Tibial nerve (tissue), 4 donors: Measurements from ENCODE around the gene GRHPR. TPM values are rescaled to one million over a fixed set of nuclear protein-coding genes. Genes with fewer than 3 reads are reported as not detected.

Experiments used
- DNase-seq, 2 donors: peaks; one replicate each; pipeline ENCODE4 v3.0.0-alpha.2; 2019; ENCODE audit warnings: low spot score in 2 of 2
- H3K27ac ChIP-seq, 4 donors: fragments of 200-600 bp; sonication (generic) in 3 of 4; one replicate each; pipeline ENCODE4 v1.5.1; 2017 to 2019; ENCODE audit warnings: mild to moderate bottlenecking in 1 of 4
- H3K27me3 ChIP-seq, 2 donors: fragments of 200-600 bp; sonication (generic) in 1 of 2; one replicate each; pipeline versions ENCODE4 v1.5.1 to v1.6.0; 2017 to 2019
- H3K36me3 ChIP-seq, 3 donors: fragments of 200-600 bp; sonication (generic); one replicate each; pipeline ENCODE4 v1.5.1; 2018 to 2019
- H3K4me1 ChIP-seq, 4 donors: fragments of 200-600 bp; sonication (generic) in 3 of 4; one replicate each; pipeline ENCODE4 v1.5.1; 2017 to 2019
- H3K4me3 ChIP-seq, 4 donors: fragments of 200-600 bp; sonication (generic) in 3 of 4; one replicate each; pipeline ENCODE4 v1.5.1; 2017 to 2019; ENCODE audit warnings: mild to moderate bottlenecking in 1 of 4, moderate library complexity in 1 of 4
- H3K9me3 ChIP-seq, 4 donors: fragments of 200-600 bp; sonication (generic) in 3 of 4; one replicate each; pipeline ENCODE4 v1.5.1; 2017 to 2019
- EP300 ChIP-seq, 2 donors: sonication (generic); formaldehyde crosslinking; IDR thresholded peaks; one replicate each; pipeline ENCODE4 v1.6.1; 2017; ENCODE audit warnings: antibody characterized with exemption in 2 of 2, mild to moderate bottlenecking in 1 of 2
- POLR2A ChIP-seq, 2 donors: fragments of 450-650 bp; IDR thresholded peaks; one replicate each; pipeline ENCODE4 v1.6.1; 2017; ENCODE audit warnings: antibody characterized with exemption in 2 of 2, mild to moderate bottlenecking in 2 of 2, moderate library complexity in 2 of 2
- WGBS, 2 donors: methylation state at CpG; one replicate each; pipeline ENCODE4 v1.1.5; 2018; 5-methylcytosine and 5-hydroxymethylcytosine counted together
- total RNA-seq, 4 donors: library from RNA; depleted of rRNA; stranded (reverse); fragments of >200 nt; gene quantifications; one replicate each; pipeline ENCODE4 v1.1.0, GENCODE V29; 2016
- TF ChIP-seq, protein P1 (sequence below), 5 experiments: fragments of 200-600 bp in 3 of 5; fragments of 450-650 bp in 2 of 5; sonication (generic) in 3 of 5; IDR thresholded peaks; one replicate each; pipeline ENCODE4 v1.5.1; 2016 to 2019; ENCODE audit warnings: antibody characterized with exemption in 5 of 5, mild to moderate bottlenecking in 3 of 5, moderate library complexity in 2 of 5

Gene GRHPR
- total RNA-seq, 4 donors from 2014 or later = 175 to 250 (median 200) TPM

DNA sequence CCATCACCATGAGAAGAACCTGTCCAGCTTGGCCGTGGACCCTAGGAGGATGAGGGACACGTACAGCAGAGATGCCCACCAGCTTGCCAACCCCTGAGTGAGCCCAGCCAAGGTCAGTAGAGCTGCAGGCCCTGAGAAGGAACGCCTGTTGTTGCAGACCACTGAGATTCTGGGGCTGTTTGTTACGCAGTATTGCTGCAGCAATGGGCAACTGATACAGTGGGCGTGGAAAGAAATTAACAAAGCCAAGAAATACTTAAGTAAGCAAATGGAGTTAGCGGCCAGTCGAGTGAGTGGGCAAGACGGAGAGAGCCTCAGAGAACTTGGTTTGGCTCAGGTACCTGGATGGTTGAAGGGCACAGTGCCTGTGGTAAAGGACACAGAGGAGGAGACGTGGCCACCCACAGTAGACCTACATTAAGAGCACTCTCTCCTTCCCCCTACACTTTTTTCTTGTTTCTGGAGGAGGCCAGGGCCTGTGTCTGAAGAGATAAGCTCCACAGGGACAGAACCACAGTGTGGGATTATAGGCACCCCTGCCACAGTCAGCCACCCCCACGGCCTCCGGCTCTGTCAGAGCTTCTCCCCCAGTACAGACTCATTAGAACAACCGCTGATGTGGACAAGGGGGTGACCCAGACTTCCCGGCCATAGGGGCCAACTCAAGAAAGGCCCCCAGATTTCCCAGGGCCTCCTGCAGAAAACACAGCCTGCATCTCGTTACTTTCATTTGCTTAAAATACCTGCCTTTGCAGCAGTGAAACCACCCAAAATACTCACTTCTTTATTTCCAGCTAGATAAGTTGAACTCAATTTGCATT, 40.1 kb upstream of the GRHPR start:
- 72 to 87% methylated on average over 14 of the region's 14 CpGs for WGBS, 2 donors
- no peak for TF ChIP-seq POLR2A (IDR thresholded peaks at IDR 0.05)
- no peak for TF ChIP-seq EP300 (IDR thresholded peaks at IDR 0.05)
- TF ChIP-seq, protein P1, sequence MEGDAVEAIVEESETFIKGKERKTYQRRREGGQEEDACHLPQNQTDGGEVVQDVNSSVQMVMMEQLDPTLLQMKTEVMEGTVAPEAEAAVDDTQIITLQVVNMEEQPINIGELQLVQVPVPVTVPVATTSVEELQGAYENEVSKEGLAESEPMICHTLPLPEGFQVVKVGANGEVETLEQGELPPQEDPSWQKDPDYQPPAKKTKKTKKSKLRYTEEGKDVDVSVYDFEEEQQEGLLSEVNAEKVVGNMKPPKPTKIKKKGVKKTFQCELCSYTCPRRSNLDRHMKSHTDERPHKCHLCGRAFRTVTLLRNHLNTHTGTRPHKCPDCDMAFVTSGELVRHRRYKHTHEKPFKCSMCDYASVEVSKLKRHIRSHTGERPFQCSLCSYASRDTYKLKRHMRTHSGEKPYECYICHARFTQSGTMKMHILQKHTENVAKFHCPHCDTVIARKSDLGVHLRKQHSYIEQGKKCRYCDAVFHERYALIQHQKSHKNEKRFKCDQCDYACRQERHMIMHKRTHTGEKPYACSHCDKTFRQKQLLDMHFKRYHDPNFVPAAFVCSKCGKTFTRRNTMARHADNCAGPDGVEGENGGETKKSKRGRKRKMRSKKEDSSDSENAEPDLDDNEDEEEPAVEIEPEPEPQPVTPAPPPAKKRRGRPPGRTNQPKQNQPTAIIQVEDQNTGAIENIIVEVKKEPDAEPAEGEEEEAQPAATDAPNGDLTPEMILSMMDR (IDR thresholded peaks at IDR 0.05) = no peak
- no peak for DNase-seq
- H3K27me3 ChIP-seq = no peaks in the 10 kb centered on the region
- H3K9me3 ChIP-seq = no peaks in the 10 kb centered on the region
- peaks cover 0 to 13% (median 0%) of the 10 kb centered on the region in 3 donors for H3K36me3 ChIP-seq
- H3K4me3 ChIP-seq = no peak overlapping the region
- H3K4me1 ChIP-seq = no peaks in the 10 kb centered on the region
- H3K27ac ChIP-seq = no peak overlapping the region

DNA sequence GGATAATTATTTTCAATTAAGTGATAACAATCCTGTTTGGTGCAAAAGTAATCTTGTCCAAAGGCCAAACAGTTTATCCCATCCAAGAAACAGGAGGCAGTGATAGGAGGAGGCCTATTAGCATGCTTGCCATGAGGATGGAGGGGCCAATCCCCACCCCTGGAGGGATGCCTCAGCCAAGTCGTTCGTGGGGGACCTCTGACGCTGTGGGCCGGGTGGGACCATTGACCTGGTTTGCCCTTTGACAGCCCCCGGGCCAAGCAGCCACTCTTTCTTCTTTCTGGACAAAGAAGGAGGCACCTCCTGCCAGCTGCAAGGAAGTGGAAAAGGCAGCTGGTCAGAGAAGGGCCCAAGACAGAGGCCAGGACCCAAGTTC, 39.5 kb upstream of the GRHPR start:
- Histone ChIP-seq H3K27ac (no peak overlapping the region), H3K27me3 (no peaks in the 10 kb centered on the region), H3K4me1 (no peaks in the 10 kb centered on the region), H3K4me3 (no peak overlapping the region), H3K36me3 (peaks cover 0 to 13% (median 0%) of the 10 kb centered on the region in 3 donors), H3K9me3 (no peaks in the 10 kb centered on the region)
- no peak for DNase-seq
- WGBS, 2 donors = 29 to 42% methylated on average over 5 of the region's 5 CpGs
- TF ChIP-seq POLR2A (IDR thresholded peaks at IDR 0.05) (no peak), EP300 (IDR thresholded peaks at IDR 0.05) (no peak)
- TF ChIP-seq, protein P1 (IDR thresholded peaks at IDR 0.05) = no peak

DNA sequence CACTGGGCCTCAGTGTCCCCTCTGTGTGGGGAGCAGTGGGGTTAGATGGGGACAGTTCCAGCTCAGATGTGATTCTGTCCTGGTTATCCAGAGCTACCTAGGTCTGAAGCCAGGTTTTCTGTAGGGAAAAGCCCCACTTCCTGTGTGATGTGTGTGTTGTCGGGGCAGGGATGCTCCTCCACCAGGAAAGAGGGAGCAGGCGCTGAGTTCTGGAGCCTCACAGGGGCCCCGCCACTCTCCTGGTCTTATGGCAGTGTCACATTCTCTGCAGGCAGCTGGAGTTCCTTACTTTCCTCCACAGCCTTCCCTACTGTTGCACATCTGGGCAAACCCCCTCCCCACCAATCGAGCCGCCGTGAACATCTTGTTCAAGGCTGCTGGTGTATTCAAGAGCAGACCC, 39.1 kb upstream of the GRHPR start:
- no peaks in the 10 kb centered on the region for H3K9me3 ChIP-seq
- TF ChIP-seq, protein P1 (IDR thresholded peaks at IDR 0.05) = no peak
- TF ChIP-seq EP300 (IDR thresholded peaks at IDR 0.05) (no peak), POLR2A (IDR thresholded peaks at IDR 0.05) (no peak)
- H3K4me1 ChIP-seq = no peaks in the 10 kb centered on the region
- WGBS, 2 donors = 74 to 78% methylated on average over 6 of the region's 6 CpGs
- H3K27ac ChIP-seq = no peak overlapping the region
- DNase-seq = no peak
- no peak overlapping the region for H3K4me3 ChIP-seq
- H3K36me3 ChIP-seq = peaks cover 0 to 13% (median 0%) of the 10 kb centered on the region in 3 donors
- no peaks in the 10 kb centered on the region for H3K27me3 ChIP-seq

DNA sequence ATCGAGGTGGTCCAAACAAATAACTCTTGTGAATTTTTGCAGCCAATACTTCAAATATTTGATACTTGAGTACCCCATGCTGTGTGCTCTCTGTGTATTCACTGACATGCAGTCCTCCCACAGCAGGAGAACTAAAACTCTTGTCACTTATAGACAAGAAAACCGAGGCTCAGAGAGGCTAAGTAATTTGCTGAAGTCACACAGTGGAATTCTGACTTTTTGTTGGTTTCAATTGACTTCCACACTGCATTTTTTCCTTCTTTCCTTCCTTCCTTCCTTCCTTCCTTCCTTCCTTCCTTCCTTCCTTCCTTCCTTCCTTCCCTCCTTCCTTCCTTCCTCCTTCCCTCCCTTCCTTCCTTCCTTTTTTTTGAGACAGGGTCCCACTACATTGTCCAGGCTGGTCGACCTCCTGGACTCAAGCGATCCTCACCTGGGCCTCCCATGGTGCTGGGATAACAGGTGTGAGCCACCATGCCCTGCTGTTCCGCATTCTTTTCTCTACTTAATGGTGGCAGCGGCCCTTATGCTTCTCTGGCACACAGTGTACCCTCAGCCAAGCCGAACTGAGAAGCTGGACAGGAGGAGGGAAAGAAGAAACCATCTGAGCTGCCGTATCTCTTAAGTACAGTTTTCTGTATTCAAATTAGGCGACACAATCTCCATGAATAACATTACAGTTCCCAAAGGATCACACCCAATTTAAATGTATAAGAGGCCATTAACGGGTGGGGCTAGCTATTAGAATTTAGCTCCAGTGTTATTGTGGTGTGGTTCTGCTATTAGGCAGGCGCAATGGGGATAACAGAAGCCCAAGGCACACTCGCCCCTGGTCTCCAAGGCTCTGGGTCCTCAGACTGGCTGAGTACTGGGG, 38.4 kb upstream of the GRHPR start:
- no peaks in the 10 kb centered on the region for H3K27me3 ChIP-seq
- no peaks in the 10 kb centered on the region for H3K4me1 ChIP-seq
- peaks cover 0 to 13% (median 0%) of the 10 kb centered on the region in 3 donors for H3K36me3 ChIP-seq
- H3K9me3 ChIP-seq = no peaks in the 10 kb centered on the region
- H3K27ac ChIP-seq = no peak overlapping the region
- H3K4me3 ChIP-seq = no peak overlapping the region
- no peak for DNase-seq
- TF ChIP-seq, protein P1 (IDR thresholded peaks at IDR 0.05) = no peak
- TF ChIP-seq EP300 (IDR thresholded peaks at IDR 0.05) (no peak), POLR2A (IDR thresholded peaks at IDR 0.05) (no peak)
- WGBS, 2 donors = 77 to 90% methylated on average over 11 to 12 of the region's 12 CpGs

DNA sequence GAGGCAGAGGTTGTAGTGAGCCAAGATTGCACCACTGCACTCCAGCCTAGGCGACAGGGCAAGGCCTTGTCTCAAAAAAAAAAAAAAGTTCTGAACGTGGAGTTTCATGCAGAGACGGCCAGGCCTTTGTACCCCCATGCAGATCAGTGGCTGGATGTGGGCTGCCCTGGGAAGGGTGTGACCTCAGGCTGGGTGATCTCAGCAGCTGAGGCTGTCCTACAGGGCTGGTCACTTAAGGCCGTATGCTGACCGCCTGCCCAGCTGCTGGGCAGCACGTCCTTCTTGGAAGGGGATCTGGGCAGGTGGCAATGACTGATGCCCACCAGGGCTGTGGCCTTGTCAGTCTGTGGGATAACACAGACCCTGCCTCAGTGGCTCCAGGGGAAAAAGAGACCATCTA, 37.2 kb upstream of the GRHPR start:
- WGBS, 2 donors = 68 to 81% methylated on average over 6 of the region's 6 CpGs
- Histone ChIP-seq H3K27ac (no peak overlapping the region), H3K9me3 (no peaks in the 10 kb centered on the region), H3K4me3 (no peak overlapping the region), H3K36me3 (peaks cover 0 to 13% (median 0%) of the 10 kb centered on the region in 3 donors), H3K27me3 (no peaks in the 10 kb centered on the region), H3K4me1 (no peaks in the 10 kb centered on the region)
- TF ChIP-seq, protein P1 (IDR thresholded peaks at IDR 0.05) = no peak
- TF ChIP-seq EP300 (IDR thresholded peaks at IDR 0.05) = no peak
- no peak for DNase-seq
